ENCODE measurements around the gene EFCAB10. TPM values are rescaled to one million over a fixed set of nuclear protein-coding genes. Genes with fewer than 3 reads are reported as not detected.

Gene EFCAB10
- total and polyA plus RNA-seq, 2 of the 13 experiments (the other 11 are each of a cell fraction or from before 2014, with no cell fraction given), result 0.40 TPM; not detected in 1

DNA sequence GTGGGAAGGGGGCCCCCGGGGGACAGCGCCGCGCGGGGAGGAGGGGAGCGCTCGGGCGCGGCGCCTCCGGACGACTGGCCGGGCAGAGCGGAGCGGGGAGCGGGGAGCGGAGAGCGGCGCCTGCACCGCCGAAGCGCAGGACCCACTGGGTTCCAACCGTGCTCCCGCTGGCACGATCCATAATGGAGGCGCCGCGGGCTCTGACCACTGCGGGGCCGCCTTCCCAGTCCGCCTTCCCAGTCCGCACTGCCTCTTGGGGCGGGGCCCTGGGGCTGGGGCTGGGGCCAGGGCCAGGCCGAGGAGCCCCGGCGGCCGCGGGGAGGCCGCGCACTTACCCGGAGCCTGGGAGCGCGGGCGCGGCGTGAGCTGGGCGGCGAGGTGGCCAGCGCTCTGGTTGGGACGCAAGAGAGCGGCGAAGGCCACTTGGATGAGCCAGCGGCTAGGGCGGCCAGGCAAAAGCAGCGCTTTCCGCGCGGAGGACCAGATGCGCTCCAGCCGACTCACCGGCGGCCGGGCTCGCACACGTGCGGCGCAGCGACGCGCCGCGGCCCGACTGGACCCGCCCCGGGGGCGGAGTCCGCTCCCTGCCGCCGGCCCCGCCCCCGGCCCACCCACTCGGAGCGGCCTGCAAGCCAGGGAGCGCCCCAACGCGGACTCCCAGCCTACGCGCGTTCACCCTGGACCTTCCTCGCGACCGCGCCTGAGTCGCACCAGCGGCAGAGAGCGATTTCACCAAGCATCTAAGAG, 59.4 kb downstream of the EFCAB10 start, which contains the start of gene PUS7 (continued):
- TF ChIP-seq ZNF670 (CRISPR knock-in tag; IDR thresholded peaks at IDR 0.05; ENCODE audit: borderline replicate concordance), result no peak

DNA sequence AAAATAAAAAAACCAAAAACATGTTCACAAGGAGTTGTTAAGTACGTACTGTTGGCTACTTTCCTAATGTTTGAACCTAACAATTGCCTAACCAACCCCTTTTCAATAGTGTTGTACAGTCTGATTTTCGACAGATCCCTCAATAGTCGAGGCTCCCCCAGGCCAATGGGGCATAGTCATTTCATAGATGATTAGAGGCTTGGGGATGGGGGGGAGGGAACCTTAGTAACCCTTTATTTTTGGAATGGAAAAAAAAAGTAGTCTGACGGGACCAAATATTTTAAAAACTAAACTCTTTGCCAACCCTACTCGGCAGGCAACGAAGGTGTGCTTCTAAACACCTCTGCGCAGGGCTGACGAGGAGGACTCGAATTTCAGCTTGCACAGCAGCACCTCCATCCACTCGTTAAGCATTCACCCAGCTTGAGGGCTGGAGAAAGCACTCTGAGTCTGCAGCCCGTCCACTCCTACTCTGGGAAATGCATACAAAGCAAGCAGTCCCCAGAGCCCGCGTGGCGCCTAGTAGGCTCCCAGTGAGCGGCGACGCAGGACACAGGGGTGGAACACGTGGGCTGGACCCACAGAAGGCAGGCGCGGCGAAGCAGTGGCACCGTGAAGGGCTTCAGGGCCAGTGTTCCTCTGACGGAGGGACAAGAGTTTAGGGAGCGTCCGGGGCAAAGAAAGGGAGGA, 60.1 kb downstream of the EFCAB10 start:
- H3K27me3 ChIP-seq (ENCODE audit: control insufficient read depth in 1 of 2, insufficient read depth in 2 of 2, low read length in 2 of 2), result no peaks in the 10 kb centered on the region
- peaks cover 32% of the 10 kb centered on the region for H3K4me1 ChIP-seq (ENCODE audit: insufficient read depth, low read length)
- ChIA-PET CTCF (ENCODE audit: low intra/inter-chr PET ratio, low total read pairs) (no interaction called here), POLR2A (interaction anchor here (1.6 kb wide), 1 partner anchor 11 kb away, joined by 15 read pairs; the partner anchor contains the start of gene RINT1)
- intact Hi-C loops (cut with micrococcal nuclease; ENCODE audit: unreplicated experiment) (no loop called here), in situ Hi-C loops (cut with HindIII; ENCODE audit: extremely low pct_ligation_motif_present, low pct_unique_long_range_greater_than_20kb) (no loop called here)
- peak overlapping the region; percentile 90 for H3K4me2 ChIP-seq (ENCODE audit: low read depth, low read length)
- peak overlapping the region; percentile 81 to 95 (median 93) for H3K4me3 ChIP-seq (replicated peaks in 1 of 3; ENCODE audit: insufficient read depth in 1 of 3, low read depth in 2 of 3, low read length in 3 of 3)
- peak overlapping the region; percentile 97 for H3K27ac ChIP-seq (ENCODE audit: extremely low read length, insufficient read depth, low read length)
- H2AFZ ChIP-seq (ENCODE audit: low read length), result no peak overlapping the region
- H3K9me3 ChIP-seq (ENCODE audit: low read length), result no peaks in the 10 kb centered on the region
- no peaks in the 10 kb centered on the region for H4K20me1 ChIP-seq (ENCODE audit: insufficient read depth, low read length)
- H3K9ac ChIP-seq (ENCODE audit: insufficient read depth, low read depth, low read length), result peak overlapping the region; percentile 79
- DNase-seq (ENCODE audit: low spot score) (peak; percentile 67), ATAC-seq (peak; percentile 74), FAIRE-seq (peak; percentile 68)
- BruUV-seq (replicated peaks), result no TSS peak
- H3K36me3 ChIP-seq (replicated peaks in 1 of 2; ENCODE audit: control insufficient read depth in 1 of 2, insufficient read depth in 2 of 2, low read length in 2 of 2), result peaks cover 0 to 21% of the 10 kb centered on the region in 2 experiments; a peak in 3 of 5 replicates
- 4% methylated on average over 16 of the region's 25 CpGs for WGBS (ENCODE audit: low lambda C conversion rate)
- peaks cover 42% of the 10 kb centered on the region for H3K79me2 ChIP-seq (ENCODE audit: insufficient read depth, low read length)
- TF ChIP-seq ARHGAP35 (CRISPR knock-in tag; IDR thresholded peaks at IDR 0.05; ENCODE audit: borderline replicate concordance) (0 out of 2 replicates have a peak, but pooled peaks have one; percentile 26), ZNF678 (CRISPR knock-in tag; IDR thresholded peaks at IDR 0.05) (0 out of 2 replicates have a peak, but pooled peaks have one; percentile 31), CBX5 (CRISPR knock-in tag; IDR thresholded peaks at IDR 0.05; ENCODE audit: borderline replicate concordance) (no peak), ZNF143 (CRISPR knock-in tag; IDR thresholded peaks at IDR 0.05) (0 out of 2 replicates have a peak, but pooled peaks have one; percentile 1), GABPB1 (CRISPR knock-in tag; IDR thresholded peaks at IDR 0.05) (no peak), MAX (IDR thresholded peaks at IDR 0.05) (peak; percentile 83), ZBTB21 (CRISPR knock-in tag; IDR thresholded peaks at IDR 0.05) (no peak), DMTF1 (CRISPR knock-in tag; IDR thresholded peaks at IDR 0.05) (no peak), YEATS4 (CRISPR knock-in tag; IDR thresholded peaks at IDR 0.05; ENCODE audit: borderline replicate concordance) (peak; percentile 45; the same call in 1 of the 2 replicates), ZNF558 (CRISPR knock-in tag; IDR thresholded peaks at IDR 0.05; ENCODE audit: borderline replicate concordance) (0 out of 2 replicates have a peak, but pooled peaks have one; percentile 23)
- TF ChIP-seq, protein P1, sequence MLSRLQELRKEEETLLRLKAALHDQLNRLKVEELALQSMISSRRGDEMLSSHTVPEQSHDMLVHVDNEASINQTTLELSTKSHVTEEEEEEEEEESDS (CRISPR knock-in tag; IDR thresholded peaks at IDR 0.05; ENCODE audit: borderline replicate concordance), result no peak
- TF ChIP-seq, protein P2, sequence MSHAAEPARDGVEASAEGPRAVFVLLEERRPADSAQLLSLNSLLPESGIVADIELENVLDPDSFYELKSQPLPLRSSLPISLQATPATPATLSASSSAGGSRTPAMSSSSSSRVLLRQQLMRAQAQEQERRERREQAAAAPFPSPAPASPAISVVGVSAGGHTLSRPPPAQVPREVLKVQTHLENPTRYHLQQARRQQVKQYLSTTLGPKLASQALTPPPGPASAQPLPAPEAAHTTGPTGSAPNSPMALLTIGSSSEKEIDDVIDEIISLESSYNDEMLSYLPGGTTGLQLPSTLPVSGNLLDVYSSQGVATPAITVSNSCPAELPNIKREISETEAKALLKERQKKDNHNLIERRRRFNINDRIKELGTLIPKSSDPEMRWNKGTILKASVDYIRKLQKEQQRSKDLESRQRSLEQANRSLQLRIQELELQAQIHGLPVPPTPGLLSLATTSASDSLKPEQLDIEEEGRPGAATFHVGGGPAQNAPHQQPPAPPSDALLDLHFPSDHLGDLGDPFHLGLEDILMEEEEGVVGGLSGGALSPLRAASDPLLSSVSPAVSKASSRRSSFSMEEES (CRISPR knock-in tag; IDR thresholded peaks at IDR 0.05), result 0 out of 2 replicates have a peak, but pooled peaks have one; percentile 39
- TF ChIP-seq, protein P3, sequence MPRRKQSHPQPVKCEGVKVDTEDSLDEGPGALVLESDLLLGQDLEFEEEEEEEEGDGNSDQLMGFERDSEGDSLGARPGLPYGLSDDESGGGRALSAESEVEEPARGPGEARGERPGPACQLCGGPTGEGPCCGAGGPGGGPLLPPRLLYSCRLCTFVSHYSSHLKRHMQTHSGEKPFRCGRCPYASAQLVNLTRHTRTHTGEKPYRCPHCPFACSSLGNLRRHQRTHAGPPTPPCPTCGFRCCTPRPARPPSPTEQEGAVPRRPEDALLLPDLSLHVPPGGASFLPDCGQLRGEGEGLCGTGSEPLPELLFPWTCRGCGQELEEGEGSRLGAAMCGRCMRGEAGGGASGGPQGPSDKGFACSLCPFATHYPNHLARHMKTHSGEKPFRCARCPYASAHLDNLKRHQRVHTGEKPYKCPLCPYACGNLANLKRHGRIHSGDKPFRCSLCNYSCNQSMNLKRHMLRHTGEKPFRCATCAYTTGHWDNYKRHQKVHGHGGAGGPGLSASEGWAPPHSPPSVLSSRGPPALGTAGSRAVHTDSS (CRISPR knock-in tag; conservative IDR thresholded peaks at IDR 0.05), result 0 out of 2 replicates have a peak, but pooled peaks have one; percentile 12
